Effector memory CD8-positive, alpha-beta T cell (primary cell): ENCODE results near the gene RAG1.

Experiments used
- ATAC-seq: fragments of 150-1000 bp; cut with Tn5 transposase; replicated peaks from 2 replicates; pipeline ENCODE4 v1.10.0; 2021; ENCODE audit warnings: mild to moderate bottlenecking, moderate library complexity
- DNase-seq, 3 experiments: peaks; one replicate each; pipeline ENCODE4 v3.0.0; 2021
- H3K27ac Mint-ChIP-seq, 2 donors: one replicate each; pipeline ENCODE4 v1.8.0; 2022; ENCODE audit warnings: mild to moderate bottlenecking in 2 of 2, mixed read lengths in 2 of 2, moderate library complexity in 2 of 2
- H3K27me3 Mint-ChIP-seq, 2 donors: one replicate each; pipeline ENCODE4 v1.8.0; 2022; ENCODE audit warnings: mixed read lengths in 2 of 2
- H3K36me3 Mint-ChIP-seq: one replicate; pipeline ENCODE4 v1.8.0; 2022; ENCODE audit warnings: mild to moderate bottlenecking, moderate library complexity, mixed read lengths; ENCODE audit not compliant: insufficient read depth
- H3K4me1 Mint-ChIP-seq, 2 donors: one replicate each; pipeline ENCODE4 v1.8.0; 2022; ENCODE audit warnings: low read depth in 2 of 2, mixed read lengths in 2 of 2
- H3K4me3 Mint-ChIP-seq, 2 donors: one replicate each; pipeline ENCODE4 v1.8.0; 2022; ENCODE audit warnings: mild to moderate bottlenecking in 2 of 2, mixed read lengths in 2 of 2, moderate library complexity in 2 of 2
- H3K9me3 Mint-ChIP-seq, 2 donors: one replicate each; pipeline ENCODE4 v1.8.0; 2022; ENCODE audit warnings: mixed read lengths in 2 of 2

RAG1 gene

GRCh38 chr11:36600180-36600579 lies 32.4 kb downstream of the RAG1 start:
- H3K27me3 Mint-ChIP-seq = peaks cover 30 to 46% of the 10 kb centered on the region in 2 donors
- no peaks in the 10 kb centered on the region for H3K36me3 Mint-ChIP-seq
- no peak overlapping the region for H3K27ac Mint-ChIP-seq
- no peak overlapping the region for H3K4me3 Mint-ChIP-seq
- no peaks in the 10 kb centered on the region for H3K4me1 Mint-ChIP-seq
- no peaks in the 10 kb centered on the region for H3K9me3 Mint-ChIP-seq
- ATAC-seq (no peak), DNase-seq (no peak)

- no peak overlapping the region for H3K4me3 Mint-ChIP-seq
- DNase-seq = no peak
- H3K27me3 Mint-ChIP-seq = peaks cover 25 to 39% of the 10 kb centered on the region in 2 donors
Observed at GRCh38 chr11:36601155-36601554, 33.3 kb downstream of the RAG1 start.

GRCh38 chr11:36602135-36602534 lies 34.3 kb downstream of the RAG1 start:
- H3K4me1 Mint-ChIP-seq = no peaks in the 10 kb centered on the region
- H3K9me3 Mint-ChIP-seq = no peaks in the 10 kb centered on the region
- peaks cover 25 to 39% of the 10 kb centered on the region in 2 donors for H3K27me3 Mint-ChIP-seq
- DNase-seq = no peak
- no peak overlapping the region for H3K27ac Mint-ChIP-seq
- no peaks in the 10 kb centered on the region for H3K36me3 Mint-ChIP-seq
- ATAC-seq = no peak
- no peak overlapping the region for H3K4me3 Mint-ChIP-seq

More at GRCh38 chr11:36601155-36601554, 33.3 kb downstream of the RAG1 start:
- no peaks in the 10 kb centered on the region for H3K36me3 Mint-ChIP-seq
- ATAC-seq = no peak
- no peaks in the 10 kb centered on the region for H3K4me1 Mint-ChIP-seq
- no peak overlapping the region for H3K27ac Mint-ChIP-seq
- no peaks in the 10 kb centered on the region for H3K9me3 Mint-ChIP-seq

- no peaks in the 10 kb centered on the region for H3K9me3 Mint-ChIP-seq
- H3K27me3 Mint-ChIP-seq = peaks cover 37 to 45% of the 10 kb centered on the region in 2 donors
- no peak overlapping the region for H3K4me3 Mint-ChIP-seq
- H3K36me3 Mint-ChIP-seq = no peaks in the 10 kb centered on the region
- no peak for DNase-seq
- ATAC-seq = no peak
- H3K4me1 Mint-ChIP-seq = no peaks in the 10 kb centered on the region
- no peak overlapping the region for H3K27ac Mint-ChIP-seq
Observed at GRCh38 chr11:36605221-36606216, 37.7 kb downstream of the RAG1 start.

- H3K4me1 Mint-ChIP-seq = no peaks in the 10 kb centered on the region
- no peak overlapping the region for H3K4me3 Mint-ChIP-seq
- H3K9me3 Mint-ChIP-seq = no peaks in the 10 kb centered on the region
- H3K27ac Mint-ChIP-seq = no peak overlapping the region
- no peak for ATAC-seq
- DNase-seq = no peak
- peaks cover 31 to 36% of the 10 kb centered on the region in 2 donors for H3K27me3 Mint-ChIP-seq
- no peaks in the 10 kb centered on the region for H3K36me3 Mint-ChIP-seq
Observed at GRCh38 chr11:36608491-36609199, 40.8 kb downstream of the RAG1 start.

- H3K9me3 Mint-ChIP-seq = no peaks in the 10 kb centered on the region
- H3K27ac Mint-ChIP-seq = no peak overlapping the region
- DNase-seq (no peak), ATAC-seq (no peak)
- no peaks in the 10 kb centered on the region for H3K4me1 Mint-ChIP-seq
- H3K27me3 Mint-ChIP-seq = peaks cover 24 to 36% of the 10 kb centered on the region in 2 donors
- H3K36me3 Mint-ChIP-seq = no peaks in the 10 kb centered on the region
- H3K4me3 Mint-ChIP-seq = no peak overlapping the region
Observed at GRCh38 chr11:36609383-36609782, 41.6 kb downstream of the RAG1 start.

GRCh38 chr11:36615826-36616225 lies 48.0 kb downstream of the RAG1 start:
- Mint-ChIP-seq H3K27me3 (peaks cover 23 to 44% of the 10 kb centered on the region in 2 donors), H3K4me3 (no peak overlapping the region), H3K9me3 (no peaks in the 10 kb centered on the region), H3K4me1 (peaks cover 0 to 4% of the 10 kb centered on the region in 2 donors), H3K36me3 (no peaks in the 10 kb centered on the region), H3K27ac (no peak overlapping the region)
- DNase-seq (no peak), ATAC-seq (no peak)

- H3K27ac Mint-ChIP-seq = no peak overlapping the region
- no peak for DNase-seq
- no peaks in the 10 kb centered on the region for H3K9me3 Mint-ChIP-seq
- H3K4me1 Mint-ChIP-seq = peaks cover 0 to 4% of the 10 kb centered on the region in 2 donors
- H3K27me3 Mint-ChIP-seq = peaks cover 19 to 38% of the 10 kb centered on the region in 2 donors
- H3K4me3 Mint-ChIP-seq = no peak overlapping the region
- H3K36me3 Mint-ChIP-seq = no peaks in the 10 kb centered on the region
- ATAC-seq = no peak
Observed at GRCh38 chr11:36617543-36618362, 49.9 kb downstream of the RAG1 start.

- ATAC-seq (no peak), DNase-seq (no peak)
- Mint-ChIP-seq H3K4me3 (no peak overlapping the region), H3K27me3 (peaks cover 27 to 38% of the 10 kb centered on the region in 2 donors), H3K9me3 (no peaks in the 10 kb centered on the region), H3K36me3 (no peaks in the 10 kb centered on the region), H3K4me1 (peaks cover 0 to 4% of the 10 kb centered on the region in 2 donors), H3K27ac (no peak overlapping the region)
Observed at GRCh38 chr11:36618363-36619047, 50.7 kb downstream of the RAG1 start.

- Mint-ChIP-seq H3K27me3 (peaks cover 30 to 43% of the 10 kb centered on the region in 2 donors), H3K36me3 (no peaks in the 10 kb centered on the region), H3K4me3 (no peak overlapping the region), H3K27ac (no peak overlapping the region), H3K9me3 (no peaks in the 10 kb centered on the region), H3K4me1 (peaks cover 0 to 4% of the 10 kb centered on the region in 2 donors)
- DNase-seq (no peak), ATAC-seq (no peak)
Observed at GRCh38 chr11:36619502-36619901, 51.7 kb downstream of the RAG1 start.

- H3K27ac Mint-ChIP-seq = no peak overlapping the region
- no peaks in the 10 kb centered on the region for H3K9me3 Mint-ChIP-seq
- DNase-seq (no peak), ATAC-seq (no peak)
- no peaks in the 10 kb centered on the region for H3K36me3 Mint-ChIP-seq
- peaks cover 33 to 47% of the 10 kb centered on the region in 2 donors for H3K27me3 Mint-ChIP-seq
- peaks cover 0 to 4% of the 10 kb centered on the region in 2 donors for H3K4me1 Mint-ChIP-seq
- H3K4me3 Mint-ChIP-seq = no peak overlapping the region
Observed at GRCh38 chr11:36620246-36620645, 52.4 kb downstream of the RAG1 start.

GRCh38 chr11:36622431-36623136 lies 54.8 kb downstream of the RAG1 start:
- no peaks in the 10 kb centered on the region for H3K9me3 Mint-ChIP-seq
- no peaks in the 10 kb centered on the region for H3K36me3 Mint-ChIP-seq
- ATAC-seq (peak; percentile 47), DNase-seq (peak in 1 of 3 experiments; percentile 2)
- peaks cover 0 to 4% of the 10 kb centered on the region in 2 donors for H3K4me1 Mint-ChIP-seq
- no peak overlapping the region for H3K4me3 Mint-ChIP-seq
- H3K27ac Mint-ChIP-seq = no peak overlapping the region
- peaks cover 38 to 60% of the 10 kb centered on the region in 2 donors for H3K27me3 Mint-ChIP-seq
